ENCODE data around the gene PLEKHG4B. TPM values are rescaled to one million over a fixed set of nuclear protein-coding genes. Genes with fewer than 3 reads are reported as not detected.

PLEKHG4B gene
- polyA plus RNA-seq, 1 donor from 2014 or later: 0.78 TPM

DNA sequence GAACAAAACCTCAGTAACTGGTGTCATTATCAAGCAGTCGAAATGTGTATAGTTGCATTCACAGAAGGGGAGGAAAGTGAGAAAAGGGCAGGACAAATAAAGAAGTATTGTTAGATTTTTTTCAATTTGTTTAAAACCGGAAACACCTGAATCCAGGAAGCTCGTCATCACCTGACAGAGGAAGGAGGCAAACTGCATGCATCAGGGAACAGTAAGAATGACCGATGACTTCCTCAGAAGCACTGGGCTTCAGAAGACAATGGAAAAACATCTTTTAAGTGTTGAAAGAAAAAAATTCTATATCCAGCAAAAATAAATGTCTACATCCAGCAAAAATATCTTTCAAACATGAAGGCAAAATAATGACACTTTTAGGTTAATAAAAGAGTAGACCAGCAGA is 29.5 kb downstream of the PLEKHG4B start:
- H3K4me3 ChIP-seq (ENCODE audit: low read length): no peak overlapping the region
- H2AFZ ChIP-seq (ENCODE audit: low read depth, low read length): no peak overlapping the region
- H3K27ac ChIP-seq (ENCODE audit: low read length): no peak overlapping the region
- H3K9ac ChIP-seq (ENCODE audit: low read length): no peak overlapping the region
- H4K20me1 ChIP-seq (ENCODE audit: insufficient read depth): no peaks in the 10 kb centered on the region
- H3K27me3 ChIP-seq (ENCODE audit: insufficient read depth, low read depth, low read length): no peaks in the 10 kb centered on the region
- H3K79me2 ChIP-seq (replicated peaks; ENCODE audit: insufficient read depth, low read length): peaks cover 7% of the 10 kb centered on the region
- no peaks in the 10 kb centered on the region for H3K9me3 ChIP-seq (ENCODE audit: low read length)
- TF ChIP-seq POLR2AphosphoS5 (IDR thresholded peaks at IDR 0.05) (no peak), SMC3 (conservative IDR thresholded peaks at IDR 0.05; ENCODE audit: poor library complexity) (no peak), REST (IDR thresholded peaks at IDR 0.05; ENCODE audit: borderline replicate concordance) (no peak)
- H3K36me3 ChIP-seq (ENCODE audit: insufficient read depth, low read length): no peaks in the 10 kb centered on the region
- H3K9me2 ChIP-seq (ENCODE audit: insufficient read depth, low read length): no peaks in the 10 kb centered on the region
- no peak overlapping the region for H3K4me2 ChIP-seq (ENCODE audit: low read length)
- H3F3A ChIP-seq (ENCODE audit: insufficient read depth, low read length, poor library complexity, severe bottlenecking): no peaks in the 10 kb centered on the region

- Histone ChIP-seq H3K36me3 (ENCODE audit: insufficient read depth, low read length) (no peaks in the 10 kb centered on the region), H3K4me2 (ENCODE audit: low read length) (no peak overlapping the region), H3K4me3 (ENCODE audit: low read length) (no peak overlapping the region), H3K27me3 (ENCODE audit: insufficient read depth, low read depth, low read length) (no peaks in the 10 kb centered on the region), H3K27ac (ENCODE audit: low read length) (no peak overlapping the region), H3K79me2 (replicated peaks; ENCODE audit: insufficient read depth, low read length) (peaks cover 10% of the 10 kb centered on the region), H3K9me2 (ENCODE audit: insufficient read depth, low read length) (no peaks in the 10 kb centered on the region), H4K20me1 (ENCODE audit: insufficient read depth) (no peaks in the 10 kb centered on the region), H3K9ac (ENCODE audit: low read length) (no peak overlapping the region), H3F3A (ENCODE audit: insufficient read depth, low read length, poor library complexity, severe bottlenecking) (no peaks in the 10 kb centered on the region), H3K9me3 (ENCODE audit: low read length) (no peaks in the 10 kb centered on the region), H2AFZ (ENCODE audit: low read depth, low read length) (no peak overlapping the region)
- TF ChIP-seq EP300 (conservative IDR thresholded peaks at IDR 0.05; ENCODE audit: poor library complexity, severe bottlenecking) (no peak), RAD21 (conservative IDR thresholded peaks at IDR 0.05) (no peak), REST (IDR thresholded peaks at IDR 0.05; ENCODE audit: borderline replicate concordance) (no peak), POLR2AphosphoS5 (IDR thresholded peaks at IDR 0.05) (no peak), SMC3 (conservative IDR thresholded peaks at IDR 0.05; ENCODE audit: poor library complexity) (no peak), MXI1 (conservative IDR thresholded peaks at IDR 0.05; ENCODE audit: poor library complexity, severe bottlenecking) (no peak), EZH2 (IDR thresholded peaks at IDR 0.05; ENCODE audit: borderline replicate concordance, insufficient read depth, low read length, poor library complexity, severe bottlenecking) (no peak), TAF1 (IDR thresholded peaks at IDR 0.05; ENCODE audit: low read depth) (no peak), CTCF (IDR thresholded peaks at IDR 0.05; ENCODE audit: poor library complexity, severe bottlenecking) (no peak)
These were observed 33.8 kb downstream of the PLEKHG4B start for GRCh38 chr5:125815-126214.
